ENCODE results near the gene DBN1.

- TF ChIP-seq TAF1 (IDR thresholded peaks at IDR 0.05; ENCODE audit: borderline replicate concordance, insufficient read depth, low read length) = no peak
- TF ChIP-seq POLR2AphosphoS5 (IDR thresholded peaks at IDR 0.05; ENCODE audit: low read depth, low read length) = no peak
Observed at GRCh38 chr5:177507596-177508220, 34.3 kb upstream of the DBN1 start.
